GM19351 (cell line): ENCODE data around the gene CADM4.
"Not testable (repeated sequence)": the region's sequence is repeated elsewhere in the genome, so short reads cannot be mapped to it uniquely, and the experiment has no call there.

ENCODE experiments used
- ATAC-seq: cut with Tn5 transposase; IDR thresholded peaks from one replicate; pipeline ENCODE4 v1.9.1; 2021; ENCODE audit warnings: mild to moderate bottlenecking, moderate library complexity; ENCODE audit not compliant: unreplicated experiment

Gene CADM4, protein sequence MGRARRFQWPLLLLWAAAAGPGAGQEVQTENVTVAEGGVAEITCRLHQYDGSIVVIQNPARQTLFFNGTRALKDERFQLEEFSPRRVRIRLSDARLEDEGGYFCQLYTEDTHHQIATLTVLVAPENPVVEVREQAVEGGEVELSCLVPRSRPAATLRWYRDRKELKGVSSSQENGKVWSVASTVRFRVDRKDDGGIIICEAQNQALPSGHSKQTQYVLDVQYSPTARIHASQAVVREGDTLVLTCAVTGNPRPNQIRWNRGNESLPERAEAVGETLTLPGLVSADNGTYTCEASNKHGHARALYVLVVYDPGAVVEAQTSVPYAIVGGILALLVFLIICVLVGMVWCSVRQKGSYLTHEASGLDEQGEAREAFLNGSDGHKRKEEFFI

DNA sequence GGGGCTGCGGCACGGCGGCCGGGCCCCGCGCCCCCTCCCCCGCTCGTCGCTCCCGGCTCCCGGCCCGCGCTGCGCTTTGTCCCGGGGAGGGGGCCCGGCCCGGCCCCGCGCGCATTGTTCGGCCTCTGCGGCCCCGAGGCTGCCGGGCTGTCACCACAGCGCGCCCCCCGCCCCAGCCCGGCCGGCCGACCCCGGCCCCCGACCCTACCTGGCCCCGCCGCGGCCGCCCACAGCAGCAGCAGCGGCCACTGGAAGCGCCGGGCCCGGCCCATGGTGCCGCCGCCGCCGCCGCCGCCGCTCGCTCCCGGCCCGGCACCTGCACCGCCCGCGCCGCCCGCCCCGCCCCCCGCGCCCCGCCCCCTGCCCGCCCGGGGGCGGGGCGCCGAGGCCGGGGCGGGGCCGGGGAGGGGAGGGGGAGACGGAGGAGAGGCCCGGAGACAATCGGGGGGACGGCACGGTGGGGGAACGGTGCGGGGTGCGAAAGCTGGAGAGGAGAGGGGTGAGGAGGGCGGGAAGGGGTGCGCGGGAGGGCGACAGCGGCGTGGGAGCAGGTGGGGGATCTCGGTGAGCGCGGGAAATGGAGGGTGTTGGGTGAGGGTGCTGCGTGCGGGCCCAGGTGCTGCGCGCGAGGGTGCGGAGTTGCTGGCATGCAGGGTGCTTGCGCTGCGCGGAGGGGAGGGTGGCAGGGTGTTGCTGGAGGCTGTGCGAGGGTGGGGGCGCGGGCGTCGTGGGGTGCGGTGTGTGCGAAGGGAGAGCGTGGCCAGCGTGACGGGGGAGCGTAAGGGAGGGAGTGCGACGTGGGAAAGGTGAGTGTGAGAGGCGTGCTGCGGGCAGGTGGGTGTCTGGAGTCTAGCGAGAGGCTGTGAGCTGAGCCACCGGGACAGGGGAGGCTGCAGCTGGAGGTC, at the start of gene CADM4:
Gene CADM4, minus strand, starts transcription at position 332 of the 905 bp plus-strand sequence. Its CDS starts 60 bp downstream, at position 272.
- no peak for ATAC-seq

DNA sequence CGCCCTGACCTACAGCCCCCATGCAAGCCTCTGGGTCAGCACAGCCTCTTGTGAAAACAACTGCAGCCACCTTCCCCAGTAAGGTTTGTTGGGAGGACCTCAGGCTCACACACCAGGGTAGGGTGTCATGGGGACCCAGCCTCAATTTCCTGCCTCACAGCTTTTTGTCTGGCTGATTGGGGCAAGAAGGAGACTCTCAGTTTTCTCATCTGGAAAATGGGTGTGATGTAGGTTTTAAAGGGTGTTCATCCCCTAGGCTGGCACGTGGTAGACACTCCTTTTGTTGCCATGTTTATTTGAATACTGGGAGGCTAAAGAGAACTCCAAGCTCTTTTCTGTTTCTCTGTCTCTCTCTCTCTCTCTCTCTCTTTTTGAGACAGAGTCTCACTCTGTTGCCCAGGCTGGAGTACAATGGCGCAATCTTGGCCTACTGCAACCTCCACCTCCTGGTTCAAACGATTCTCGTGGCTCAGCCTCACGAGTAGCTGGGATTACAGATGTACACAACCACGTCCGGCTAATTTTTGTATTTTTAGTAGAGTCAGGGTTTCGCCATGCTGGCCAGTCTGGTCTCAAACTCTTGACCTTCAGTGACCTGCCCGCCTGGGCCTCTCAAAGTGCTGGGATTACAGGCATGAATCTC, 48.5 kb upstream of the CADM4 start:
- ATAC-seq = no peak

DNA sequence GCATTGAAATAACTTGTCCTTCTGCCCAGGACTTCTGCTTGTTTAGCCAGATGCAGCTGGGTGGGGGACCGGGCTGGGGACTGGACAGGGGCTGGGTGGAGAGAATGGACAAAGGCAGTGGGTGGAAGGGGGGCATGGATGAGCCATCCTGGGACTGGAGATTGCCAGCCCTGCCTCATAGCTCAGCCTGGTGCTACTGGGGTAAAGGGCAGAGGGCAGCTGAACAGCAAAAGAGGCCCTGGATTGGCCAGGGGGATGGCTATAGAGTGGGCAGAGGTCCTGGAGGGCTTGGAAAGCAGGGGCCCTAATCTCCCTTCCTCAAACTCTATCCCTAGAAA, 48.0 kb upstream of the CADM4 start:
- ATAC-seq = no peak

DNA sequence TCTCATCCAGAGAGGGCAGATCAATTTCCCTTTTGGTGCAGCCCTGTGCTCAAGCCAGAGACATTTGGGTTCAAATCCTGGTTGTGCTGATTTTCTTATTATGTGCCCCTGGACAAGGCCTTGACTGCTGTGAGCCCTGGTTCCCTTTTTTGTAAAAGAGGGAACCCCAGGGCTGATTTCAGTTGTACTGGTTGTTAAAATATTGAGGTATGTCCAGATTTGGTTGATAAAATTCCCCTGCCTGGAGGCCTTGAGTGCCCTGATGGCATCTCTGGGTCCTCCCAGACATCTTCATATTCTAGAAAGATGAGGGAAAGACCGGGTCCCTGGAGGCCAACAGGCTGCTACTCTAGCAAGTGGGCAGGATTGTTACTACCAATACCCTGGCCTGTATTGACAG, 44.7 kb upstream of the CADM4 start:
- ATAC-seq = no peak

DNA sequence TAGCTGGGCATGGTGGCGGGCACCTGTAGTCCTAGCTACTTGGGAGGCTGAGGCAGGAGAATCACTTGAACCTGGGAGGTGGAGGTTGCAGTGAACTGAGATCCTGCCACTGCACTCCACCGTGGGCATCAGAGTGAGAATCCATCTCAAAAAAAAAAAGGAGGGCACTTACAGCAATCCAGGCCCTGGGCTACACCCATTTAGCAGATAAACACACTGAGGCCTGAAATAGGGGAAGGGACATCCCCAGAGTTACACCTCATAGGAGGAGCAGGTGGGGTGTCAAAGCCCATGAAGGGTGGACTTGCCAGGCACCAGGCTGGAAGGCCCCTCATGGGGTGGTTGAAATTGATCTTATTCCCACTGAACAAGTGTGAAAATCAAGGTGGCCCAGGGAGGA, 44.3 kb upstream of the CADM4 start:
- ATAC-seq = no peak

DNA sequence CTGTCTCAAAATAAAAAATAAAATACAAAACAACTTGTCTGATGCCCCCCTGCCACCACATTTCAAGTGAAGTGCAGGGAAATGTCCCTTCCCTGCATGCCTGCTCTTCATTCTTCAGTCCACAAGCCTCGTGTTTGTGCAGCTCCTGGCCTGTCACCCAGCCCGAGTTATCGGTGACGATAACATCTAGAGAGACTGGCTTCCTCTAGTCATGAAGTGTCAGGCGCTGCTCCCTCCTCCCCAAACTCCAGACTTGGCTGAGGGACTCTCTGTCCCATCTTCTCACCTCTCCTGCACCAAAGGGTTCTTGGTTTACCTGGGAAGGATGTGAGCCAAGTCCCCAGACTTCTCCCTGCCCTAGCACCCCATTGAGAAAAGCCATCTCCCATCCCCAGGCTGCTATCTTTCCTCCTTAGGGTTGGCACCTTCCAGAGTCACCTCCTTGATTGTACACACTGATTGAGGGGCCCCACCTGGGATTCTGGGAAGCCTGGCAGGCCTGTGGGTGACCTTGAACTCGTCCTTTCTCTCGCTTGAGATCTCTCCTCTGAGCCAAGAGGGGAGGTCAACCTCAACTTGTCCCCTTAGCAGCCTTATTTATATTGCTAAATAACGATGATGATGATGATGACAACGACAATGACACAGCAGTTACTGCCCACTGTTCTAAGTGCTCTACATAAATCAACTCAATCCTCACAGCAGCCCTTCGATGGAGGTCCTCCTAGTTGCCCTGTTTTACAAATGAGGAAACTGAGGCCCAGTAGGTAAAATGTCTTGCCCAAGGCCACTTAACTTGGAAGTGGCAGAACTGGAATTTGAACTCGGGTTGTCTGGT, 43.4 kb upstream of the CADM4 start:
- no peak for ATAC-seq

DNA sequence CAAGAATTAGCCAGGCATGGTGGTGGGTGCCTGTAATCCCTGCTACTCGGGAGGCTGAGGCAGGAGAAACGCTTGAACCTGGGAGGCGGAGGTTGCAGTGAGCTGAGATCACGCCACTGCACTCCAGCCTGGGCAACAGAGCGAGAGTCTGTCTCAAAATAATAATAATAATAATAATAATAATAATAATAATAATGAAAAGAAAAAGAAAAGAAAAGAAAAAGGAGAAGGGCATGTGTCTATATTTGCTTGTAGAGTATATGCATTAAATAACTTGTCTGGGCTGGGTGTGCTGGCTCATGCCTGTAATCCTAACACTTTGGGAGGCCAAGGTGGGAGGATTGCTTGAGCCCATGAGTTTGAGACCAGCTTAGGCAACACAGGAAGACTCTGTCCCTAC, 42.6 kb upstream of the CADM4 start:
- not testable (repeated sequence) for ATAC-seq

DNA sequence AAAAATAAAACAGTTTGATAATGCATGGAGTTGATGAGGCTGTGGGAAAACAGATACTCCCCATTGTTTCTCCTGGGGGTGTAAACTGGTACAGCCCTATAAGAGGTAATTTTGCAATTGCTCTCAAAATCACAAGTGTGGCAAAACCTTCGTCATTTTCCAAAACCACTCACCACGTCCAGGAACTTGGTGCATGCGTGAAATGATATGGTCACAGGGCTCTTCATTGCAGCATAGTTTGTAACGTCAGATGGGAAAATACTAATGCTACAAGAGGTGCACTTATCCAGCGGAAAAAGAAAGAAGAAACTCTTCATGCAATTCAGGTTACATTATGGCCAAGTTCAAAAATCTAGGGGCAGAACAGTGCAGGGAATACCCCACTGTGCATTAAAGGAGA, 42.2 kb upstream of the CADM4 start:
- ATAC-seq = no peak

DNA sequence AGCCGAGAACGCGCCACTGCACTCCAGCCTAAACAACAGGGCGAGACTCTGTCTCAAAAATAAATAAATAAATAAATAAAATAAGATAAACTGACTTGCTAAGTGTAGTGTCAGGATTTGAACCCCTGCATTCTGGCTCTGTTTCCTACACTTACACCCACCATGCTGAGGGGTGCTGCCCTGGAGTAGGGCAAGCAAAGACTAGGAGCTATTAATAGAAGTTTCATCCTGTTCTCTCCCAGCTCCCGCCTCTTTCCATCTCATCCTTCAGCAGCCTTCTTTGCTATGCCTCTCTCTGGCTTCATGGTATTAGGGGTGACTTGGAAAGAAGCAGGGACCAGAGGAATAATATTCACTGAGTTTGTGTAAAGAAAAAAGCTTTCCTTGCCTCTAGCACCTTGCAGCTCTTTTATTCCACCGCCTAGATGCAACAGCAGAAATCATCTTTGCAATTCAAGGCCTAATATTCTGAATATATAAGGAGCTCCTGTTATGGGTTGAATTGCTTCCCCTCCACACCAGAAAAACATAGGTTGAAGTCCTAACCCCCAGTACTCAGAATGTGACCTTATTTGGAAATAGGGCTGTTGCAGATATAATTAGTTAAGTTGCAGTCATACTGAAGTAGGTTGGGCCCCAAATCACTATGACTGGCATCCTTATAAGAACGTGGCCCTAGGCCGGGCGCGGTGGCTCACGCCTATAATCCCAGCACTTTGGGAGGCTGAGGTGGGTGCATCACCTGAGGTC, 39.0 kb upstream of the CADM4 start:
- ATAC-seq = no peak

DNA sequence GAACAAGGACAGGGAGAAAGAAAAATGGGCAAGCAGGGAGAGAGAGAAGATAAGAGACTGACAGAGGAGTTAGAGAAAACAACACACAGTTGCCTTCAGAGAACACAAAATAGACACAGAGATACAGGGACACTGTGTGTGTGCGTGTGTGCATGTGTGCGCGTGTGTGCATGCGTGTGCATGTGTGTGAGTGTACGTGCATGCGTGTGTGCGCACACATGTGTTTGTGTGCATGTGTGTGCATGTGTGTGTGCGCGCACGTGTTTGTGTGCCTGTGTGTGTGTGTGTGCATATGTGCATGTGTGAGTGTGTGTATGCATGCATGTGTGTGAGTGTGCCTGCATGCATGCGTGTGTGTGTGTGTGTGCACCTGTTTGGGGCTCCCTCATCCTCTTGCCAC, 36.3 kb upstream of the CADM4 start:
- no peak for ATAC-seq

DNA sequence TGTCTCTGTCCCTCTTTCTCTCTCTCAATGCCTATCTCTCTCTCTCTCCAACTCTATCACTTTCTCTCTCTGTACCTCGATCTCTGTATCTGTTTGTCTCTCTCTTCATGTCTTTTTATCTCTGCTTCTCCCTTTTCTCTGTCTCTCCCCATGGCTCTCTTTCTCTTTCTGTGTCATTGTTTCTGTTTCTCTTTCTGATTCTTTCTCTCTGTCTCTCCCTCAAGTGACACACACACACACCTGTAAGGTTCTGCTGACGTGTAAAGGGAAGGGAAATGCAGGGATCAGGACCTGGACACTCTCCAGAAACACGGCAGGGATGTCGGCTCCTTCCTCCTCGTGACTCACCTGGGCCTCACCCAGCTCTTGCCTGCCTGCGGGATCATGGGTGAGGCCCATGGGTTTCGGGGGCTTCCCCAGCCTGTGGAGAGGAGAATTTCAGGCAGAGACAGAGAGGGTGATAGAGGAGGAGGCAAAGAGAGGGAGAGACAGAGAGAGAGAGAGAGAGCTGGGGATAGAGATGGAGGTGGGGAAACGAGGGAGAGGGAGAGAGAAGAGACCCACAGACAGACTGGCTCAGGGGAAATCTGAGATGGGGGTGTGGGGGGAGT, 35.7 kb upstream of the CADM4 start:
- ATAC-seq = peak; percentile 51

DNA sequence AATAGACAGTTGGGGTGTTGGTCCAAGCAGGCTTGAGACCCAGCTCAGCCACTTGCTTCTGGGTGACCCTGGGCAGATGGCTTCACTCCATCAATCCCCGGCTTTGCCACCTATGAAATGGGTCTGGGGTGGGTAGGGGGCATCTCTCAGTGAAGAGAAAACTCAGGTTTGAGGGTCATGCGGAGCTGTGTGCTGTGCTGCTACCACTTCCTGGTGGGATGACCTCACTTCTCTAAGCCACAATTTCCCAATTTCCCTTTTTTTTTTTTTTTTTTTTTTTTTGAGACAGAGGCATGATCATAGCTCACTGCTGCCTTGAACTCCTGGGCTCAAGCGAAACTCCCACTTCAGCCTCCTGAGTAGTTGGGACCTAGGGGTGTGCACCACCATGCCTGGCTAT, 34.9 kb upstream of the CADM4 start:
- ATAC-seq = no peak

DNA sequence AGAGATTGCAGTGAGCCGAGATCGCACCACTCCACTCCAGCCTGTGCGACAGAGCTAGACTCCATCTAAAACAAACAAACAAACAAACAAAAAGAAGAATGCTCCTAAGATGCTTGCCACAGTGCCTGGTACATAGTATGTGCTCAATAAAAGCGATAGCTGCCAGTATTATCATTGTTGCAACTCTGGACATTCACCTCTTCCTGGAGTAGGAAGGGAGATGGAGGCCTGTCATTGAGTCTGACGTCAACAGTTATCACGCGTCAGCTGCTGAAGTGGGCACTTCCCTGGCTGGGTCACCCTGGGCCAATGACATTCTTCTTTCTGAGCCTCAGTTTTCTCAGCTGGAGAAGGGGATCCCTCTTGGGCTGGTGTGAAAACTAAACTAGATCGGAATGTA, 34.5 kb upstream of the CADM4 start:
- ATAC-seq = no peak

DNA sequence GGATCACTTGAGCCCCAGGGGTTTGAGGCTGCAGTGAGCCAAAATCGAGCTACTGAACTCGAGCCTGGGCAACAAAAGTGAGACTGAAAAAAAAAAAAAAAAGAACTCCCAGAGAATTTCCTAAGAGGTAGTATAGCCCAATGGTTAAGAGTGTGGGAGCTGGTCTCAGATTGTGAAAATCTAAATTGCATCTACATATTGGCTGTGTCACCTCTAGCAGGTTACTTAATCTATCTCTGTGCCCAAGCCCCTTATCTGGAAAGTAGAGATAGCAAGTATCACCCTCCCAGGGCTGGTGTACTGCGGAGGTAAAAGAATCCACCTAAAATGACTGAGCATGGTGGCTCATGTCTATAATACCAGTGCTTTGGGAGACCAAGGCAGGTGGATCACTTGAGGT, 34.0 kb upstream of the CADM4 start:
- no peak for ATAC-seq

DNA sequence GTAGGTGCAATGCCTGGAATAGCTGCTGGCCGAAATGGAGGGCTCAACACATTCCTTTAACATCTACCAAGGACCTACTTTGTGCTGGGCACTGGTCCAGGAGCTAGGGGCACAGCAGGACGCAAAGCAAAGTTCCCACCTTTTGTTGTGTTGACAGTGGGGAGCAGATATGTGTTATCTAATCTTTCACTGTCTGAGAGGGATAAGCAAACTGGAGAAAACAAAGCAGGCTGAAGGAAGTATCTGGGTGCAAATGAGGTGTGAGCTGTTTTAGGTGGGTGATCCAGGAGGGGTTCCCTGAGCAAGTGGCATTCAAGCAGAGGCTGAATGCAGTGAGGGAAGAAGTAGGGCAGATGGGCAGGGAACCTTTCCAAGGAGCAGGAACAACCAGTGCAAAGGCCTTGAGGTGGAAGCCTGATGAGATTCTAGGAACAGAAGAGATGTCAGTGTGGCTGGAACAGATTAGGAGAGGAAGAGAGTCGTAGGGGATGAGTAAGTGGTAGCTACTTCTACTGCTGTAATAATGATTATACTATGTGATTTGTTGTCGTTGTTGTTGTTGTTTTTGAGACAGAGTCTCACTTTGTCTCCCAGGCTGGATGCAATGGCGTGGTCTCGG, 32.5 kb upstream of the CADM4 start:
- no peak for ATAC-seq

DNA sequence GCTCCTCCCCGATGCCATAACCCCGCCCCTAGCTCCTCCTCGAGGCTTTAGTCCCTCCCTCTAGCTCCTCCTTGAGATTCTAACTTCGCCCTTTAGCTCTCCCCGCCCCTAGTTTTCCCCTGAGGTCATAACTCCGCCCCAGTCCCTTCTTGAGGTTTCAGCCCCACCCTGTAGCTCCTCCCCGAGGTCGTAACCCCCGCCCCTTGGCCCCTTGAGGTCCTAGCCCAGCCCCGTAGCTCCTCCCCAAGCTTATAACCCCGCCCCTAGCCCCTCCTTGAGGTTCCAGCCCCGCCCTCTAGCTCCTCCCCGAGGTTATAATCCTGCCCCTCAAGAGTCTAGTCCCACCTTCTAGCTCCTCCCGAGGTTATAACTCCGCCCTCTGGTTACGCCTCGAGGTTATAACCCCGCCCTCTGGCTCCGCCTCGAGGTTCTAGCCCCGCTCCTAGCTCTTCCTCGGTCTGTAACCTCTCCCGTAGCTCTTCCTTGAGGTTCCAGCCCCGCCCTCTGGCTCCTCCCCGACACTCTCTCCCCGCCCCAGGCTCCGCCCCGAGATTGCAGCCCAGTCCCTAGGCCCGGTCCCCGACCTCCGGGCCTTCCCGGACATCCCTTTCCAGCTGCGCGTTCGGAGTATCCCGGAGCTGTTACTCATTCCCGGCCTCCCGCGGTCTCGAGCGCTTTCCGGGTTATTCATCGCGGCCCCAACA, 28.9 kb upstream of the CADM4 start:
- ATAC-seq = peak; percentile 86

DNA sequence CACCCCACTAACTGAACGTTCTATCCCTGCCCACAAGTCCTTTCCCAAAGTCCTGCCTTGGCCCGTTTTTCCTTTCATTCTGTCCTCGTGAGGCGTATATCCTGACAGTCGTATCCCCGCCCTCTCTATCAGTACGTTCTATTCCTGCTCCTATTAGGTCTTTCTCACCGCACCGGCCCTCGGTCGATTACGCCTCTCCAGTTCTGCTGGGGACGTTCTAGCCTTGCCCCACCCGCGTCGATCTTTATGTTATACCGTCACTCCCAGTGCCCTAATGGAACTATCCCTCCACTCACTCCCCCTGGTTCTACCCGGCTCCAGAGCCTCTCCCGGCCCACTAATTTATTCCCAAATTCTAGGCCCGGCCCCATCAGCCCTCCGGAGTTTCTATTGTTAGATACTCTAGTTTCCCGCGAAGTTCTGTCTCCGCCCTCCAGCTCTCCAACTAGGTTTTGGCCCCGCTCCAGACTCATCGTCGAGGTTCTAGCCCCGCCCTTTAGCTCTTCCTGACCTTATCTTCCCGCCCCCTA, 28.3 kb upstream of the CADM4 start:
- no peak for ATAC-seq

DNA sequence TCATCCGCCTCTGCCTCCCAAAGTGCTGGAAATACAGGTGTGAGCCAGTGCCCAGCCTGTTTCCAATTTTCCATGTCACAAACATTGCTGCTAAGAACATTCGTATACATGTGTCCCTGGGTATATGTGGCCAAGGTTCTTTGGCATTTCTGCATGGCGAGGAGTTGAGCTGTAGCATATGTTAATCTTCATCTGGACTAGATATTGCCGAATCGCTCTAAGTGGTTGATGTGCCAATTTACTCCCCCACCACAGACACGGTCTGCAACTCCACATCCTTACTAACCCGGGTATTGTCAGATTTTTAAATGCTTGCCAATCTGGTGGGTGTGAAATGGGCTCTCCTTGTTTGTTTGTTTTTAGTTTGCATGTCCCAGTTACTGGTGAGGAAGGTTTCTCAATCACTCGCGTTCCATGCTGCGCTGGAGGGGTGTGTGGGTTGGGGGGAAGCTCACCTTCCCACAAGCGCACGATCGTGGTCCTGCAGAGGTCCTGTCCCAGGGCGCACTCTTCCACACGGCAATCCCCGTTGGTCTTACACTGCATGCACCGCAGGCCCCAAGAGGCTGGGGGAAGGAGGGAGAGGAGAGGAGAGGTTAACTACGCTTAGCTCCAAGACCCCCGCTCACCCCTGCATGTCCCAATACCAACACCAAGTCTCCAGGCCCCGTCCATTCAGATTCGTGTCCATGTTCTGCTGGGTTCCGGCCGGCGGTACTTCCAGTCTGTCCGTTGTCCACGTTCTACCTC, 27.7 kb upstream of the CADM4 start:
- no peak for ATAC-seq
